Tibial artery (tissue), 4 donors: ENCODE results near the gene MAP6D1.

Experiments used
- DNase-seq, 2 donors: peaks; one replicate each; pipeline ENCODE4 v3.0.0-alpha.2; 2019
- H3K27ac ChIP-seq, 2 donors: fragments of 200-600 bp; sonication (generic) in 1 of 2; 1 replicate in 1 of 2; 2 replicates in 1 of 2; pipeline ENCODE4 v1.5.1; 2018 to 2019; ENCODE audit warnings: mild to moderate bottlenecking in 1 of 2
- H3K27me3 ChIP-seq, 2 donors: fragments of 200-600 bp; sonication (generic) in 1 of 2; one replicate each; pipeline versions ENCODE4 v1.5.1 to v1.6.0; 2016 to 2019
- H3K36me3 ChIP-seq, 3 donors: fragments of 200-600 bp; sonication (generic) in 2 of 3; one replicate each; pipeline ENCODE4 v1.5.1; 2016 to 2019; ENCODE audit warnings: mild to moderate bottlenecking in 2 of 3
- H3K4me1 ChIP-seq, 4 donors: fragments of 200-600 bp; sonication (generic) in 2 of 4; 1 replicate in 3 of 4; 2 replicates in 1 of 4; pipeline ENCODE4 v1.5.1; 2016 to 2019
- H3K4me3 ChIP-seq, 2 donors: fragments of 200-600 bp; sonication (generic) in 1 of 2; 1 replicate in 1 of 2; 2 replicates in 1 of 2; pipeline ENCODE4 v1.5.1; 2018 to 2019; ENCODE audit warnings: mild to moderate bottlenecking in 2 of 2
- H3K9me3 ChIP-seq, 3 donors: fragments of 200-600 bp; sonication (generic) in 1 of 3; one replicate each; pipeline ENCODE4 v1.5.1; 2016 to 2019
- CTCF ChIP-seq, 2 experiments: fragments of 200-600 bp in 1 of 2; fragments of 450-650 bp in 1 of 2; IDR thresholded peaks; one replicate each; pipeline ENCODE4 v1.5.1; 2017 to 2019; ENCODE audit warnings: antibody characterized with exemption in 2 of 2, mild to moderate bottlenecking in 1 of 2, moderate library complexity in 1 of 2
- intact Hi-C: fragments of 100-400 bp; cut with DNase I; formaldehyde crosslinking; loops from one replicate; pipeline ENCODE4 v1.15.0; 2023; ENCODE audit warnings: low total_unique reads

MAP6D1 gene

DNA sequence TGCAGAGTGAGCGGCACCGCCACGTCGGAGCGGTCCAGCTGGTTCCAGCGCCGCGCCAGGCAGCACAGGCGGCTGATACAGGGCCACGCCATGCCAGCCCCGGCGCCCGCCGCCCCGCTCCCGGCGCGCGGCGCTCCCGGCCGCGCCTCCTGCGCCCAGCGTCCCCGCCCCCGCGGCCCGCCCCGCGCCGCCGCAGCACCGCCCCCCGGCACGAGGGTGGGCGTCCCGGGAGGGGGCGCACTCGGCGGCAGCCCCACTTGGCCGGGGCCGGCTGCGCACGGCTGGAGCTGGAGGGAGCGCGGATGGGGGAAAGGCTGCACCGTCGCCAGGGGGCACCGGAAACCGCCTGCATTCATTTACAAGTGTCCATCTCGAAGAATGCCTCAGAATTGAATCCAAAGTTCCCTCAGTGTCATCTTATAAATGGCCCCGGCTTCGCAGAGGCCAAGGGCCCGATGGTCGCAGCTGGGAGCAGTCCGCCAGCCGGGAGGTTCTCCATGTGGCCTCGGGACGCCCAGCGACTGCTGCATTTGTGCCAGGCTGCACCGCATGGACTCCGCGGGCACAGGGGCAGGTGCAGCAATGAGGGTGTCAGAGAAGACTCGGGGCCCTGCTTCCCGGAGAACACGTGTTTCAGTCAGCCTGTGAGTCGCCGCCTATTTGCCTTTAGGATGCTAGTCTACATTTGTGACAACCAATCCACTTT, at the start of gene MAP6D1:
MAP6D1 (minus strand) TSS at position 122 of the 706 bp plus-strand sequence; CDS start at position 92, 30 bp downstream.
- Histone ChIP-seq H3K27ac (peak within 1 kb of the TSS in 1 of 2 donors; percentile 11), H3K36me3 (peaks cover 3 to 27% (median 15%) of the 10 kb centered on the region in 3 donors), H3K4me1 (peaks cover 3 to 15% (median 10%) of the 10 kb centered on the region in 4 donors), H3K9me3 (no peaks in the 10 kb centered on the region), H3K4me3 (peak within 1 kb of the TSS; percentile 53 to 65), H3K27me3 (no peaks in the 10 kb centered on the region)
- no peak for TF ChIP-seq CTCF (IDR thresholded peaks at IDR 0.05)
- intact Hi-C loops: no loop called here
- no peak for DNase-seq

DNA sequence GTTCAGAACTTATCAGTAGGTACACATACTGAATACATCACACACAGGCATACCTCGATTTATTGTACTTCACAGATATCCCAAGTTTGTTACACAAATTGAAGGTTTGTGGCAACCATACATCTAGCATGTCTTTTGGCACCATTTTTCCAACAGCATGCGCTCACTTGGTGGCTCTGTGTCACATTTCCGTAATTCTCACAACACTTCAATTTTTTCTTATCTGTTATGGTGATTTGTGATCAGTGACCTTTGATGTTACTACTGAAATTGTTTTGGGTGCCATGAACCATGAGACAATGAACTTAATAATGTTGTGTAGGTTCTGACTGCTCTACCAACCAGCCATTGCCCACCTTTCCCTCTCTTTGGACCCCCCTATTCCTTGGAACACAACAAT, 48.5 kb upstream of the MAP6D1 start:
- Histone ChIP-seq H3K9me3 (no peaks in the 10 kb centered on the region), H3K27me3 (no peaks in the 10 kb centered on the region), H3K4me1 (peaks cover 0 to 19% (median 6%) of the 10 kb centered on the region in 4 donors), H3K27ac (no peak overlapping the region), H3K36me3 (peaks cover 0 to 14% (median 0%) of the 10 kb centered on the region in 3 donors), H3K4me3 (no peak overlapping the region)
- no peak for TF ChIP-seq CTCF (IDR thresholded peaks at IDR 0.05)
- no peak for DNase-seq
- intact Hi-C loops: no loop called here

DNA sequence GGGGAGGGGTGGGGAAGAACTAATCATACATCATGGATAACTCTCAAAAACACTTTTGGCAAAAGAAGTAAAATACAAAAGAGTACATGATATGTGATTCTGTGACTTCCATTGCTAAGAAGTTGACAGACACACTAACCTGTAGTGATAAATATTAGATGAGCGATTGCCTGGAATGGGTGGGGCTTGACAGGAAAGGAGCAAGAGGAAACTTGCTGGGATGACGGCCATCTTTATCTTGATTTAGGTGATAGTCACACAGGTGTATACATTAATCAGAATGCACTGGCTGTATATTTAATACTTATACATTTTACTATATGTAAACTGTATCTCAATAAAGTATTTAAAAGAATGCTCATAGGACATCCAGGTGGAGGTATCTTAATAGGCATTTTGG, 46.2 kb upstream of the MAP6D1 start:
- no peak for TF ChIP-seq CTCF (IDR thresholded peaks at IDR 0.05)
- H3K27ac ChIP-seq: no peak overlapping the region
- no peak for DNase-seq
- H3K4me3 ChIP-seq: no peak overlapping the region
- H3K27me3 ChIP-seq: no peaks in the 10 kb centered on the region
- H3K9me3 ChIP-seq: no peaks in the 10 kb centered on the region
- H3K4me1 ChIP-seq: peaks cover 0 to 19% (median 6%) of the 10 kb centered on the region in 4 donors
- intact Hi-C loops: no loop called here
- H3K36me3 ChIP-seq: peaks cover 7 to 17% (median 11%) of the 10 kb centered on the region in 3 donors

- intact Hi-C loops: no loop called here
- no peak for TF ChIP-seq CTCF (IDR thresholded peaks at IDR 0.05)
- Histone ChIP-seq H3K4me3 (no peak overlapping the region), H3K9me3 (no peaks in the 10 kb centered on the region), H3K36me3 (peaks cover 16 to 26% (median 21%) of the 10 kb centered on the region in 3 donors), H3K27ac (no peak overlapping the region), H3K4me1 (peaks cover 0 to 12% (median 3%) of the 10 kb centered on the region in 4 donors), H3K27me3 (no peaks in the 10 kb centered on the region)
- no peak for DNase-seq
Measured at GRCh38 chr3:183870563-183870962, 45.2 kb upstream of the MAP6D1 start.

GRCh38 chr3:183868796-183869195, 43.4 kb upstream of the MAP6D1 start:
- Histone ChIP-seq H3K4me3 (no peak overlapping the region), H3K36me3 (peaks cover 31 to 42% (median 37%) of the 10 kb centered on the region in 3 donors), H3K9me3 (no peaks in the 10 kb centered on the region), H3K4me1 (no peaks in the 10 kb centered on the region), H3K27ac (no peak overlapping the region), H3K27me3 (no peaks in the 10 kb centered on the region)
- no peak for TF ChIP-seq CTCF (IDR thresholded peaks at IDR 0.05)
- DNase-seq: no peak
- intact Hi-C loops: no loop called here
